T47D (cell line): ENCODE measurements around the gene TTLL11.

Source experiments
- DNase-seq, 2 experiments: peaks; one replicate each; pipeline versions ENCODE4 v3.0.0 to v3.0.0-alpha.2; 2011 to 2012; ENCODE audit warnings: low read depth in 1 of 2, low spot score in 1 of 2
- JUND ChIP-seq: IDR thresholded peaks from 2 replicates; pipeline ENCODE4 v1.6.1; 2012; ENCODE audit warnings: low read depth
- in situ Hi-C: cut with HindIII; loops from 2 replicates; pipeline ENCODE4 v1.10.0; 2016; ENCODE audit warnings: low sequenced_read_pairs, low pct_unique_long_range_greater_than_20kb

Gene TTLL11

GRCh38 chr9:121818841-121819427, 274.2 kb downstream of the TTLL11 start:
- DNase-seq = no peak
- no peak for TF ChIP-seq JUND
- in situ Hi-C loops = no loop called here

GRCh38 chr9:121818016-121818661, 275.0 kb downstream of the TTLL11 start:
- no peak for TF ChIP-seq JUND
- no peak for DNase-seq
- in situ Hi-C loops = no loop called here

- in situ Hi-C loops = no loop called here
- no peak for TF ChIP-seq JUND
- no peak for DNase-seq
Observed at GRCh38 chr9:121817476-121817875, 275.6 kb downstream of the TTLL11 start.

GRCh38 chr9:121816845-121817450, 276.2 kb downstream of the TTLL11 start:
- DNase-seq = no peak
- TF ChIP-seq JUND = no peak
- in situ Hi-C loops = no loop called here

GRCh38 chr9:121816449-121816817, 276.7 kb downstream of the TTLL11 start:
- in situ Hi-C loops = no loop called here
- no peak for DNase-seq
- no peak for TF ChIP-seq JUND

- in situ Hi-C loops = no loop called here
- DNase-seq = no peak
- no peak for TF ChIP-seq JUND
Observed at GRCh38 chr9:121815546-121816448, 277.3 kb downstream of the TTLL11 start.

- DNase-seq = no peak
- in situ Hi-C loops = no loop called here
- TF ChIP-seq JUND = no peak
Observed at GRCh38 chr9:121815084-121815483, 278.0 kb downstream of the TTLL11 start.

GRCh38 chr9:121814594-121814993, 278.5 kb downstream of the TTLL11 start:
- in situ Hi-C loops = no loop called here
- DNase-seq = no peak
- no peak for TF ChIP-seq JUND

- DNase-seq = no peak
- TF ChIP-seq JUND = no peak
- in situ Hi-C loops = no loop called here
Observed at GRCh38 chr9:121813519-121814210, 279.4 kb downstream of the TTLL11 start.

- in situ Hi-C loops = no loop called here
- TF ChIP-seq JUND = no peak
- no peak for DNase-seq
Observed at GRCh38 chr9:121812159-121812735, 280.9 kb downstream of the TTLL11 start.

- DNase-seq = no peak
- in situ Hi-C loops = no loop called here
- TF ChIP-seq JUND = no peak
Observed at GRCh38 chr9:121811751-121812150, 281.4 kb downstream of the TTLL11 start.

GRCh38 chr9:121811140-121811539, 282.0 kb downstream of the TTLL11 start:
- in situ Hi-C loops = no loop called here
- TF ChIP-seq JUND = no peak
- DNase-seq = no peak
